K562 (cell line): ENCODE data around the gene MLXIPL. TPM values are rescaled to one million over a fixed set of nuclear protein-coding genes. Genes with fewer than 3 reads are reported as not detected.

Source experiments
- ATF7 ChIP-seq: fragments of 450-650 bp; IDR thresholded peaks from 2 replicates; pipeline ENCODE4 v1.7.1; 2014; ENCODE audit warnings: mild to moderate bottlenecking, moderate library complexity
- CREM ChIP-seq: IDR thresholded peaks from 2 replicates; pipeline ENCODE4 v1.6.1; 2014; ENCODE audit warnings: antibody characterized with exemption, low read depth
- EP300 ChIP-seq: IDR thresholded peaks from 2 replicates; pipeline ENCODE4 v1.6.1; 2012; ENCODE audit warnings: low read length, improper control_type of control experiment
- IRF2 ChIP-seq: sonication (generic); formaldehyde crosslinking; IDR thresholded peaks from 2 replicates; pipeline ENCODE4 v1.8.1; 2022; ENCODE audit warnings: mild to moderate bottlenecking, missing genetic modification reagents
- MBD2 ChIP-seq: sonication (generic); IDR thresholded peaks from 2 replicates; pipeline ENCODE4 v1.6.1; 2016; ENCODE audit warnings: low read depth, borderline replicate concordance
- RAD21 ChIP-seq, 2 experiments: fragments of 250-450 bp in 1 of 2; fragments of 450-650 bp in 1 of 2; sonication (Bioruptor Pico) in 1 of 2; formaldehyde crosslinking in 1 of 2; IDR thresholded peaks in 1 of 2; conservative IDR thresholded peaks in 1 of 2; 2 replicates each; pipeline versions ENCODE4 v1.4.0 to v1.8.0; 2020 to 2022; ENCODE audit warnings: mild to moderate bottlenecking in 2 of 2, moderate library complexity in 1 of 2
- SAFB2 ChIP-seq: fragments of 200-400 bp; formaldehyde crosslinking; IDR thresholded peaks from 2 replicates; pipeline ENCODE4 v1.6.1; 2018; ENCODE audit warnings: borderline replicate concordance, low read length, low read depth, moderate library complexity; ENCODE audit not compliant: severe bottlenecking
- TAL1 ChIP-seq: fragments of 450-650 bp; IDR thresholded peaks from 2 replicates; pipeline ENCODE4 v1.6.1; 2016; ENCODE audit warnings: mild to moderate bottlenecking
- TCF3 ChIP-seq: sonication (generic); formaldehyde crosslinking; IDR thresholded peaks from 2 replicates; pipeline ENCODE4 v1.4.0; 2020; ENCODE audit warnings: mild to moderate bottlenecking, missing genetic modification reagents
- ZNF384 ChIP-seq: IDR thresholded peaks from 2 replicates; pipeline ENCODE4 v1.6.1; 2012; ENCODE audit warnings: low read depth, low read length, improper control_type of control experiment
- ZNF766 ChIP-seq: fragments of 200-800 bp; sonication (Bioruptor generic); conservative IDR thresholded peaks from 2 replicates; pipeline ENCODE4 v1.6.1; 2016; ENCODE audit warnings: missing genetic modification characterization, missing compliant biosample characterization
- polyA plus RNA-seq, 8 experiments: library from polyadenylated mRNA; depleted of rRNA in 4 of 8; stranded (reverse) in 5 of 8; unstranded in 3 of 8; fragments of >200 nt; fragmentation: Nextera tagmentation in 2 of 8; fragmentation: Illumina TruSeq in 1 of 8; extraction: Ambion mirVana in 2 of 8; extraction: Trizol in 1 of 8; gene quantifications; 2 replicates each; pipeline versions ENCODE4 v1.2.1 to v1.2.3, GENCODE V29; 2011 to 2014; ENCODE audit warnings: inconsistent platforms in 1 of 8, missing spikeins in 1 of 8
- total RNA-seq, 7 experiments: library from RNA; depleted of rRNA in 6 of 7; stranded (reverse); fragments of >200 nt in 6 of 7; fragmentation: Illumina TruSeq in 2 of 7; extraction: Trizol in 2 of 7; gene quantifications; 2 replicates each; pipeline versions ENCODE4 v1.2.1 to v1.2.3, GENCODE V29; 2011 to 2021; ENCODE audit warnings: low replicate concordance in 1 of 7
- TF ChIP-seq, protein P1 (sequence below): fragments of 450-650 bp; formaldehyde crosslinking; IDR thresholded peaks from 2 replicates; pipeline ENCODE4 v1.4.0; 2022; ENCODE audit warnings: missing genetic modification characterization
- TF ChIP-seq, protein P2 (sequence below): fragments of 450-650 bp; IDR thresholded peaks from 2 replicates; pipeline ENCODE4 v1.6.1; 2016; ENCODE audit warnings: borderline replicate concordance

MLXIPL gene
- total and polyA plus RNA-seq, 9 of the 15 experiments (the other 6 are each of a cell fraction or from before 2014, with no cell fraction given), result 0.11 to 18.4 (median 1.4) TPM

DNA sequence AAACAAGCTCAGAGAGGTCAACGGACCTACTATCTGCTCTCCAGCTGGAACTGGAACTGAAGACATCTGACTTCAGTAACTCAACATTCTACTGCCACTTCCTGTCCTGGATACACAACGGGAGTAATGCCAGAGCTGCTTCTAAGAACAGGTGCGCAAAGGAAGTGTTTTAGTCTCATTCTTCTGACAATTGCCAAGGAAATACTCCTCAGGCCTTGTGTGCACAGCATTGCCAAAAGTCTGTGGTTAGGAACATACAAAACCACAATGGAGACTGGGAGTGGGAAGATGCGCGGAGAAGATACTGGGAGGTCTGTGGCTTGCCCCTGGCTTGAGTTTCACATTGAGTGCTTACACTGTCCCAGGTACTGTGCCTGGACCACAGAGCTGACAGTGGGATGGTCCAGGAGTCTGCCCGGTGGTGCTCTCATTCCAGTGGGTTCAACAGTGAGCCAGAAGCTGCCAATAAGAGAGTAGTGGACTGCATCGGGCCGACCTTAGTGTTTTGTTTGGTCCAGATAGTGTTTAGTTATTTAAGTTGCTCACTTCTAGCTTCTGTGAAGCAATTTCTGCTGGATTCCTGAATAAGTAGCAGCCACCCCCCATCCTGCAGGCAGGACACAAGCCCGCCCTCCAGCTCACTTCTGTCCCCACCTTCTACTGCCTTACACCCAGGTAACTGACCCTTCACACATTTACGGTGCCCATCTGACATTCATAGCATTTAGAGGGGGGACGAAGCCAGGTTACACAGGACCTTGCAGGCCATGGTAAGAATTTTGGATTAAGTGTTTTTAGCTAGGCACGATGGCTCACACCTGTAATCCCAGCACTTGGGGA lies 56.3 kb downstream of the MLXIPL start (continued):
- TF ChIP-seq RAD21 (CRISPR knock-in tag; conservative IDR thresholded peaks at IDR 0.05 in 1 of 2, IDR thresholded peaks at IDR 0.05 in 1 of 2) (no peak), TAL1 (no peak; the same call in 1 of the 2 replicates), CREM (no peak), EP300 (no peak), TCF3 (peak; percentile 34), IRF2 (CRISPR knock-in tag) (no peak), ZNF384 (no peak), ZNF766 (CRISPR knock-in tag) (no peak), SAFB2 (no peak), ATF7 (no peak), MBD2 (no peak)
- TF ChIP-seq, protein P1, sequence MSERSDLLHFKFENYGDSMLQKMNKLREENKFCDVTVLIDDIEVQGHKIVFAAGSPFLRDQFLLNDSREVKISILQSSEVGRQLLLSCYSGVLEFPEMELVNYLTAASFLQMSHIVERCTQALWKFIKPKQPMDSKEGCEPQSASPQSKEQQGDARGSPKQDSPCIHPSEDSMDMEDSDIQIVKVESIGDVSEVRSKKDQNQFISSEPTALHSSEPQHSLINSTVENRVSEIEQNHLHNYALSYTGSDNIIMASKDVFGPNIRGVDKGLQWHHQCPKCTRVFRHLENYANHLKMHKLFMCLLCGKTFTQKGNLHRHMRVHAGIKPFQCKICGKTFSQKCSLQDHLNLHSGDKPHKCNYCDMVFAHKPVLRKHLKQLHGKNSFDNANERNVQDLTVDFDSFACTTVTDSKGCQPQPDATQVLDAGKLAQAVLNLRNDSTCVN (CRISPR knock-in tag), result no peak
- TF ChIP-seq, protein P2, sequence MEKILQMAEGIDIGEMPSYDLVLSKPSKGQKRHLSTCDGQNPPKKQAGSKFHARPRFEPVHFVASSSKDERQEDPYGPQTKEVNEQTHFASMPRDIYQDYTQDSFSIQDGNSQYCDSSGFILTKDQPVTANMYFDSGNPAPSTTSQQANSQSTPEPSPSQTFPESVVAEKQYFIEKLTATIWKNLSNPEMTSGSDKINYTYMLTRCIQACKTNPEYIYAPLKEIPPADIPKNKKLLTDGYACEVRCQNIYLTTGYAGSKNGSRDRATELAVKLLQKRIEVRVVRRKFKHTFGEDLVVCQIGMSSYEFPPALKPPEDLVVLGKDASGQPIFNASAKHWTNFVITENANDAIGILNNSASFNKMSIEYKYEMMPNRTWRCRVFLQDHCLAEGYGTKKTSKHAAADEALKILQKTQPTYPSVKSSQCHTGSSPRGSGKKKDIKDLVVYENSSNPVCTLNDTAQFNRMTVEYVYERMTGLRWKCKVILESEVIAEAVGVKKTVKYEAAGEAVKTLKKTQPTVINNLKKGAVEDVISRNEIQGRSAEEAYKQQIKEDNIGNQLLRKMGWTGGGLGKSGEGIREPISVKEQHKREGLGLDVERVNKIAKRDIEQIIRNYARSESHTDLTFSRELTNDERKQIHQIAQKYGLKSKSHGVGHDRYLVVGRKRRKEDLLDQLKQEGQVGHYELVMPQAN, result no peak
- TF ChIP-seq, all 486 proteins: peak for 32
